NOMO-1 treated with dmso at 0.1 percent for 144 hours (cell line): ENCODE data around the gene METTL21A.
A peak's percentile ranks its signal among the peaks of the same experiment; 100 is the strongest.
"Not testable (repeated sequence)": the region's sequence is repeated elsewhere in the genome, so short reads cannot be mapped to it uniquely, and the experiment has no call there.

Source experiments
- DNase-seq: peaks from one replicate; lab custom pipeline; 2025; ENCODE audit not compliant: unreplicated experiment; lab: John Stamatoyannopoulos, UW

Gene METTL21A

DNA sequence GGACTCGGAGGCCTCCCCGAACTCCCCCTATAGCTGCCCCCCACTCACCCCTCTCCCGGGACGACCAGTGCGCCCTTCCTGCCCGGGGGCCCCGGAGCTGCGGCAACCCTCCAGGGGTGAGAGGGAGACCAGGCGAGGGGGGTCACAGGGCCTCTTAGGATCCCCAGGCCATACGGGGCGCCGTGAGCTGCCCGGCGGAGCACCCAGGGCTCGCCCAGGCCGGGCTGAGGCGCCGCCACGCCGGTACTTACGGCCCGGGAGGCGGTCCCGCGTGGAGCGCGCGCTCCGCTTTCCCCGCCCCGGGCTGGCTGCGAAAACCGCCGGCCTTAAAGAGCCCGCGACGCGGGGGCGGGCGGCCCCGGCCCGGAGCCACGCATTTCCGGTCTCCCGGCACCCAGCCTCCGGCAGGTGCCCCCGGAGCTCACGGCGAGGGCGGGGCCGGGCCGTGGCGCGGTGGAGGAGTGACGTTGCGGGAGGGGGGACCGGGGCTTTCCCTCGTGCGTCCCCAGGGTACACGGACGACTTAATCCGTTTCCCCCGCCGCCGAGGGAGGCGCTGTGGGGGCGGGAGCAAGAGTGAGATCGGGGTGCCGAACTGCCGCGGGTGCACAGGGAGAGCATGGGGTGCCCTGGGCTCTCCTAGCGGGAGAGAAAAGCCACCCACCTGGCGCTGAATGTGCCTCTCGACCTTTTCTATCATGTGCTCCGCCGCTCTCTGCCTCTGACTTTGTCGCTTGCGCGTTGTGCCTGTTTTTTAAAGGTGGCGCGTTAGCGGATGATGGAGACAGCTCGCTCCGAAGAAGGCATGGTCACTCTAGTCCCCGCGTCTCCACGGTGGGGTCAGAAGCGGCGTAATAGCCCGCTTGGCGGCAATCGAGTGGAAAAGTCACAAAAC is at the start of gene METTL21A:
TSS of gene METTL21A (minus strand) at position 381 of the 894 bp plus-strand sequence. CDS start 1,019 bp downstream, outside the sequence.
- DNase-seq = peak; percentile 93

DNA sequence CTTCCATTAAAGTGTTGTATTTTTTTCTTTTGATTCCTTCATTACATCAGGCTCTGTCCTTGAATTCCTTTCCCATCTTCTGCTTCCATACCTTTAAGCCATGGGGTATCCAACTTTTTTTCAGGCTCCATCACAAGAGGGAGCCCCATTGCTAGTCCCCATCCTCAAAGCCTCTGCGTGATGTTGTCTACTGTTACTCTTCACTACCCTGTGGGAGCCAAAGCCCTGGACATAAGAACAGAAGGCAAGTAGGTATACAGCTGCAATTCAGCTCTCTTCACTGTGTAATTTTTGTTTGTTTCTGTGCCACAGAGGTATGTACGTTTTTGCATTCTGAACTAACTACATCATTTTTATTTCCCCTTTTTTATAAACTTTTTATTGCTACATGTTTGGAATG is 49.6 kb upstream of the METTL21A start:
- no peak for DNase-seq

DNA sequence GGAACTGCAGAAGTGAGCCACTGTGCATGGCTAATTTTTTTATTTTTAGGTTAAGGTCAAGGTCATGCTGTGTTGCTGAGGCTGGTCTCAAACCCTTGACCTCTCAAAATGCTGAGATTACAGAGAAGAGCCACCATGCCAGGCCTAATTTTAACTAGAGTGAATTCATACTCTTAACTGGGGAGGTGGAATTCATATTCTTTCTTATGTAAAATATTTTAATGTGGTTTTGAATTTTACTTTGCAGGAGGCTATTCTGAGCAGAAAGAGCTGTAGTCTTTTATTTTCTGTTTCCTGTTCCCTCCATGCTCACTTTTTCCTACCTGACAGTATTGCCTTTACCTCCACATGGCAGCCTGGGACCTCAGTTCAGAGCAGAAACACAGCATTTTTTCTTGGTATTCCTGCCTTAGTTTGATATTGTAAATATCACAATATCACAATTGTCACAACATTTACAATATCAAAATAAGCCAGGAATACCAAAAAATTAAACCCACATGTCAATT is 49.1 kb upstream of the METTL21A start:
- no peak for DNase-seq

DNA sequence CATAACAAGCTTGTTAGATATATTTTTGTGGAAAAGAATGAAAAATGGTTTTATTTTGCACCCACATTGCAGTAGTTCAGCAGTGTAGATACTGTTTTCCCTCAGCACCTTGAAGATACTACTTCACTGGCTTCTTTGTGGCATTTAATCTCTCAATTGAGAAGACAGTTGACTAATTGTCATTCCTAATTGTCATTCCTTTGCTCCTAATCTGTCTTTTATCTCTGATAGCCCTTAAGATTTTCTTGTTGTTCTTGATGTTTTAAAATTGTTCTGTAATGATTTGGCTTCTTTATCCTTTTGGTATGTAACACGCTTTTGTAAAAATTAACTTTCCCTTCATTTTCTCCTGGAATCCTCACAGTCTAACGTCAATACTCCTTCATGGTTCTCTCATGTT is 48.2 kb upstream of the METTL21A start:
- DNase-seq = no peak

DNA sequence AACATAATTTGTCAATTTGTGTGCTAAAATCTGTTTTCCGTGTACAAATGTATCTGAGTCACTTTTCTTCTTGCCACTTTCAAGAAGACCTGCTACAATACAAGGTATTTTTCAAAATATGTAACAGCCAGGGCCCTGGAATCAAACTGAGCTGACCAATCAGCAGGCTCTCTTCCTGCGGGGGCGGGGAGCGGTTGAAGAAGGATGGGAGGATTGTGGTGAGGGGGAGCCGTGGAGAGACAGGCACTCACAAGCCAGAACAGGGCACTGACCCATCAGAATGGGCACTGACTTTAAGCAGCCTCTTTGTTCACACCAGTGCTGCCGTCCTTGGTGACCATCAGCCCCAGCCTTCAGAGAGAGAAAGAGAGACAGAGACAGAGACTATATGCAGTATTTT is 45.7 kb upstream of the METTL21A start:
- no peak for DNase-seq

DNA sequence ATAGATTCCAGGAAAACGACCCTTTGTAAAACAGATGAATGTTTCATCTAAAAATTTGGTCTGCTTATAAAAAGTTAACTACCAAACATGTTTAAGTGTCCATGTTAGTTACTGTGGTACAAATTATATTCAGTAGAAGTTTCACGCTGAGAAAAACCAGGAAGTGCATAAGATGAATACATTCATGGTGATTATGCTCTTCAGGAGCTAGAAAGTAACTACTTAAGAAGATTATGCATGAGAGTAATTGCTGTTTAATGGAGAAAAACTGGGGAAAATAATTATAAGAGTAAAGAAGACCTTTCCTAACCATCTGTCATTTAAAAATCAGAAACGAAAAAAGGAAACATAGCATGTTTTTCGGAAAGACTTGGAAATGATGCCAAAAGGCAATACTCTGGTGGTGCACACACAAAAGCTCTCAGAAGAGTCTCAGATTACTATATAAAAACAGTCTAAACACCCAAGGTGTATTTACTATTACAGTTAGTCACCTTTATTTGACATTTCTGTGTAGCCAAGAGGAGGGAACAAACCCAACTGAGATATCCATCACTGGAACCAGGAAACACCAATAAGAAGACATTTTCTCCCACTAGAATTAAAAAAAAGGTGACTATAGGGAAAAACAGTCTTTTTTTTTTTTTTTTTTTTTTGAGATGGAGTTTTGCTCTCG is 38.8 kb upstream of the METTL21A start:
- DNase-seq = no peak

DNA sequence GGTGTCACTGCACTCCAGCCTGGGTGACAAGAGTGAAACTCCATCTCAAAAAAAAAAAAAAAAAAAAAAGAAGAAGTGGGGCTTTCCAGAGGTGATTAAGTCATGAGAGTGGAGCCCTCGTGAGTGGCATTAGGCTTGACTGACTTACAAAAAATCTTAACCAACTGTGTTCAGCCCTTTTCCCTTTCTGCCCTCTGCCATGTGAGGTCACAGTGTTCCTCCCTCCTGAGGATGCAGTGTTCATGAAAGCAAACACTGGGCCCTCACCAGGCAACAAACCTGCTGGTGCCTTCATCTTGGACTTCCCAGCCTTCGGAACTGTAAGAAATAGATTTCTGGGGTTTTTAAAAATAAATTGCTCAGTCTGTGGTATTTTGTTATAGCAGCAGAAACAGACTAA is 37.0 kb upstream of the METTL21A start:
- DNase-seq = no peak

DNA sequence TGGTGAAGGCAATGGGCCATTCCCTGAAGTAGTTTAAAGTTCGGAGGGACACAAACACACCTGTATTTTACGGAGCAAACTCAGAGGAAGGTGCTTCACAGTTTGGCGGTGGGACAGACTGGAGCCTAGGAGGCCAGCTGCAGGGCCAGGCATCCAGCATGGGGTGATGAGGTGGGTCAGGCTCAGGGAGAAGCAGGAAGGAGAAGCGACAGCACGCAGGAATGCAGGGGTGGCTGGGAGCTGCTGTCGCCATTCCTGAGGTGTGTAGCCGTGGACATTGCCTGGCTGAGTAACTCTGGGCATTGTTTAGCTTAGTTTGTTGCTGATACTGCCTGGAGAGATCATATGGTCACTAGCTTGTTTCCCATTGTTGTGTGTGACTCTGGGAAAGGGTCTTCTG is 35.8 kb upstream of the METTL21A start:
- DNase-seq = no peak

DNA sequence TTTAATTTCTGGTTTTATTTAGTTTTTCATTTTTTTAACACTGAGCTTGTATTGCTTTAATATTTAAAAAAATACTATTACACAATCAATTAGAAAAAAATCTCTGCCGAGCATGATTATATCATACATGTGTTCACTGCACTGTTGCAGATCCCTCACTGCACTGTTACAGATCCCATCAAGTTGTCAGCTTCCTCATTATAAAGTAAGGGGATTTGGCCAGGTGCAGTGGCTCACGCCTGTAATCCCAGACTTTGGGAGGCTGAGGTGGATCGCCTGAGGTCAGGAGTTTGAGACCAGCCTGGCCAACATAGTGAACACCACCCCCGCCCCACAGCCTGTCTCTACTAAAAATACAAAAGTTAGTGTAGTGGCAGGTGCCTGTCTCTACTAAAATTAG is 33.0 kb upstream of the METTL21A start:
- DNase-seq = no peak

DNA sequence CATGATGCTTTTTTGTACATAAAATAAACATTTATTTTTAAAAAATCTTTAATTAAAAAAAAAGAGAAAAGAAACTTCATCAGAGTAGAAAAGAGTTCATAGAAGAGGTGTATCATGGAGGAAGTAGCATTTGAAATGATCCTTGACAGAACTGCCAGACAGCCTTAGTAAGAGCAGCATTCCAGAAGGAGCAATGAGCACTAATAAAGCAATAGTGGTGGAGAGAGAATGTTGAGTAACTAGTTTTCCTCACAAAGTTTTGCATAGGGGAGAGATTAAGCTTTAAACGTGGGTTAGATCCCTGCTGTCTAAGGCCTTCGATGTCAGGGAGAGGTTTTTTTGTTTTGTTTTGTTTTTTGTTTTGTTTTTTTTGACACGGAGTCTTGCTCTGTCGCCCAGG is 29.8 kb upstream of the METTL21A start:
- no peak for DNase-seq

DNA sequence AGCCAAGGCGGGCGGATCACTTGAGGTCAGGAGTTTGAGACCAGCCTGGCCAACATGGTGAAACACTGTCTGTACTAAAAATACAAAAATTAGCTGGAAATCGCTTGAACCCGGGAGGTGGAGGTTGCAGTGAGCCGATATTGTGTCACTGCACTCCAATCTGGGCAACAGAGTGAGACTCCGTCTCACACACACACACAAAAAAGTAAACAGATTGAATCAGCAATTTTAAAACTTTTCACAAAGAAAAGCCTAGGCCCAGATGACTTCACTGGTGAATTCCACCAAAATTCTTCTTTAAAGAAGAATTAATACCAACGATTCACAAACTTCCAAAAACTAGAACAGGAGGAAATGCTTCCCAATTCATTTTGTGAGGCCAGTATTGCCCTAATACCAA is 21.4 kb upstream of the METTL21A start:
- not testable (repeated sequence) for DNase-seq

DNA sequence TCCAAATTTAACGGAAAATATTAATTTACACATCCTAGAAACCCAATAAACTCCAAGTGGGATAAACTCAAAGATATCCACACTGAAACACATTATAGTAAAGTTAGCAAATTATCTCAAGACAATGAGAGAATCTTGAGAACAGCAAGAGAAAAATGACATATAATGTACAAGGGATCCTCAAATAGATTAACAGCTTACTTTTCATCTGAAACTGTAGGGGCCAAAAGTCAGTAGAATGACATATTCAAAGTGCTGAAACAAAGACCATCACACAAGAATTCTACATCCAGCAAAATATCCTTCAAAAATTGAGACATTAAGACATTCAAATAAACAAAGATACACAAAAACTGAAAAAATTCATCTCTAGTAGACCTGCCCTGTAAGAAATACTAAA is 18.7 kb upstream of the METTL21A start:
- DNase-seq = no peak

DNA sequence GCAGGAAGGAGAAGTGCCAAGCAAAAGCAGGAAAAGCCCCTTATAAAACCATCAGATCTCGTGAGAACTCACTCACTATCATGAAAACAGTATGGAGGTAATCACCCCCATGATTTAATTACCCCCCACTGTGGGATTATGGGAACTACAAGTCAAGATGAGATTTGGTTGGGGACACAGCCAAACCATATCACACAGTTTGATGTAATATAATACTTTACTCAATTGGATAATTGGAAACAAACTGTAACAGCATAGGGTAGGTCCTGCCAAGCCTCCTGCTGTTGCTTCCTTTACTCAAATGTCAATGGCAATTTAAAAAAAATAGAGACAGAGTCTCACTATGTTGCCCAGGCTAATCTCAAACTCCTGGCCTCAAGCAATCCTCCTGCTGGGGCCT is 15.5 kb upstream of the METTL21A start:
- no peak for DNase-seq

DNA sequence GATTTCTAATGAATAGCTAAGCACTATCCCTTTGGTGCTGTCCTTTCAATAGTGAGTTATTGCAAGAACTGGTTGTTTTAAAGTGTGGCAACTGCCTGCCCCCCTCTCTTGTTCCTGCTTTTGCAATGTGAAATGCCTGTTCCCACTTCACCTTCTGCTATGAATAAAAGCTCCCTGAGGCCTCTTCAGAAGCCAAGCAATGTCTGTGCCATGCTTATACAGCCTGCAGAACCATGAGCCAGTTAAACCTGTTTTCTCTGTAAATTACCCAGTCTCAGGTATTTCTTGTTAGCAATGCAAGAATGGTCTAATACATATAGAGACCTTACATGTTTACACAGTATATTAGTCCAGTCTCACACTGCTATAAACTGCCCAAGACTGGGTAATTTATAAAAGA is 15.0 kb upstream of the METTL21A start:
- no peak for DNase-seq

DNA sequence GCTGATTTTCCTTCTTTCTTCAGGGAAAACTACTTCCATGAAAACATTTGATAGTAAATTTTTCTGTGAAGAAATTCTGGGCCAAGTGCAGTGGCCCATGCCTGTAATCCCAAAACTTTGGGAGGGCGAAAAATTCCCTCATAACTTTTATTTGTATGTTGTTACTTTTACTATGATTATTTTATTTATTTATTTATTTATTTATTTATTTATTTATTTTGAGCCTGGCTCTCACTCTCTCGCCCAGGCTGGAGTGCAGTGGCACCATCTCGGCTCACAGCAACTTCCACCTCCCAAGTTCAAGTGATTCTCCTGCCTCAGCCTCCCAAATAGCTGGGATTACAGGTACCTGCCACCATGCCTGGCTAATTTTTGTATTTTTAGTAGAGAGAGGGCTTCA is 14.1 kb upstream of the METTL21A start:
- DNase-seq = not testable (repeated sequence)

DNA sequence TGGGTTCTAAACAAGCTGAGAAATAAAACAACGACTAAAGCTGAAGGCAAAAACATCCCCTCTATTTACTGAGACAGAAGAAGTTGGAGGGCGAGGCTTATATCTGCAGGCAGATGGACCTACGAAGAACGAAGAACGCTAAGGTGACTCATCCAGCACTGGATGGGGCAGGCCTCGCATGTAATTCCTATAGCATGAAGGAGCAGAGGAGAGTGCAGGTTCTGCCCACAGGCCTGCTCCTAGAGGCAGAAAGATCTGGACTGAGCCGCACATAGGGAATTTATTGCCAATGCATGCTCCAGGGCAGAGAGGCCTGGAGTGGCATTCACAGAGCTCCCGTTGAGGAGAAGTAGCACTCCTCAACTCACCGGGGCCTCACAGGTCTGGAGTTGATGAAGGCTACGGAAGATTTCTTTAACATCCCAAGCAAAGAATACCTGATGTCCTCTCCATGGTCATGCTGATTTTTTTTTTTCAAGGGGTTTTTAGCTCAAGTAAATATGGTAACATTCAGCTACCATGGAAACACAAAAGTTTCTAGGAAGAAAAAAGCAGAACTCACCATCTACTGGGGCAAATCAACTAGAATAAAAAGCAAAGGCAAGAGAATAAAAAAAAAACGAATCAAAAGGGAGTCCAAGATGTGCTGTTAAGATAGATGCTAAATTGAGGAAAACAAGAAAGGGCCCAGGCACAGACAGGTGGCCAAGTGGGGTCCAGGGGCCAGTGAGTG is 10.4 kb upstream of the METTL21A start:
- no peak for DNase-seq

DNA sequence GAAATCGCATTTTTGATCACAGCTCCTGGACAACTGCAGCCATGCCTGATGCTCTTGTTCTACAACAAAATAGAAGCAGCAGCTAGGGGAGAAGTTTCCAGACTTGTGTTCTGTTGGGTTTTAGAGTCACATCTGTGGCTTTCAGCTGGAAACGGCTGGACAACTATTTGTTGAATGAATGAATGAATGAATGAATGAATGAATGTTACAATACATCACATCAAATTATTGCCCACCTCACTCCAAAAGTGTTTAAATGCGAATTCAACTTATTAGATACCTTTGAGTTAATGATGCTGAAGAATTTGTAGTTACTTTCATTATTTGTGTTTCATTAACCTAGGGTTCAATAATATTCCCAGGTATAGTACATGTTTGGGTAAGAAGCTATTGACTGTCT is 8.5 kb upstream of the METTL21A start:
- DNase-seq = no peak

DNA sequence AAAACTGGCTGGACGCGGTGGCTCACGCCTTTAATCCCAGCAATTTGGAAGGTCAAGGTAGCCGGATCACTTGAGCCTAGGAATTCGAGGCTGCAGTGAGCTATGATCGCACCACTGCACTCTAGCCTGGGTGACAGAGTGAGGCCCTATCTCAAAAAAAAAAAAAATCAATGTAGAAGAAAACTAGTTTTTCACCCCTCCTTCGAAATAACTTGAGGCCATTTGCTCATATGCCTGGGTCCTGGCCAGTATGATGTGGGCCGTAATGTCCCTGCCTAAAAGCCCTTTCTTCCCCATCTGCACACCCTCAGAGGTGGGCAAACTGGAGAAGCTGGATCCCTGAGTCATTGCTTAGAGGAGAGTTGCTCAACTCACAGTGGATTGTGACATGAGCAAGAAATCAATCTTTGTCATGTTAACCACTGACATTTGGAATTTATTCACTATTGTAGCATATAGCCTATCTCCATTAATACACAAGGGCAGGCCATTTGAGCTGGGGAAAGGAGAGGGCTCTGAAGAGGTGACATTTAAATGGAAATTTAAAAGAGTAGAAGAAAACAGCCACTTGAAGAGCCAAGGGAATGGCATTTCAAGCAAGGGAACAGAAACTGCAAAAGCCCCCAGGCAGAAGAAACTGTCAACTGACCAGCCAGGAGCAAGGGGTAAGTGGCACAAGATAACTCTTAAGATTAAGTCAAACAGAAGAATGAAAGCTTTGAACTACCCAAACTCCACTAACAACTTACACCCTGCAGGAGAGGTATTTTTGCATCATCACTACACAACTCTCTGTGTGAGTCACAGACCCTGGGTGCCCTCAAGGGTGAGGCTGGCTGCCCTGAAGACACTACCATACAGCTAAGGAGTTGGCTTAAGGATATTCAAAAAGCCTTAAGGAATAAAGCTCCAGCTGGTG is 7.6 kb upstream of the METTL21A start:
- peak; percentile 90 for DNase-seq

DNA sequence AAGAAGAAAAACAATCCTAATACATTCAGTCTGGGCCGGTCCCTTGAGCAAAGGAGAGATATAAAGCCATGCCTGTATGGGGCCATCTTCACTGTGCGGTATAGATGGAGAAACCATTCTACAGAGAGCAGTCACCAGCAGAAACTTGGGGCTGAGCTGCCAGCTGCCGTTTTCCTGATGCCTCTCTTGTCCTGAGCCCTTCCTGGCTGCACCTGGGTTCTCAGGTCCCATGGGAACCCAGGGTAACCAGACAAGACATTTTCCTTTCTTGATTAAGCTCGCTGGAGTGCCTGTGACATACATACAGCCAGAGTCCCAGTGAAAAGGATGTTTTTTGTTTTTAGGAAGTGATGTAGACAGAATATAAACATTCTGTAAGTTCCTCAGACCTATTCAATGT is 5.3 kb upstream of the METTL21A start:
- DNase-seq = no peak

DNA sequence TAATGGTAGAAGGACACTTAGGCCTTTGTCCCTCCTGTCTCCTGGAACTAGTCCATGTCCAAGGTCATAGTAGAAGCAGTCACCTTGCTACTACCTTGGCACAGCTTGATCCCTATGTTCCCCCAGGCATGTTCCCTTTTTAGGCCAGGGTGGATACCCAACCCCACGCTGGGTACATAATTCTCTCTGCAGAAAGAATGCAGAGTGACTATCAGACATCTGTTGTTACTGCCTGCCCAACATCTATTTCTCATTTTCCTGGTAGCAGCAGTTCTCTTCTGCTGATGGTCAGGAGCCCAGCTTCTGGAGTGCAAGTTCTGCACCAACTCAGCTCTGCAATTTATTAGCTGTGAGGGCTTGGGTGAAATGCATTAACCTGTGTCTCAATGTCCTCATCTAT is 4.4 kb upstream of the METTL21A start:
- DNase-seq = no peak
